Choroid plexus epithelial cell (primary cell): ENCODE results near the gene OR2B2.
A peak's percentile ranks its signal among the peaks of the same experiment; 100 is the strongest.

ENCODE experiments used
- DNase-seq: peaks from one replicate; pipeline ENCODE4 v3.0.0-alpha.2; 2010; ENCODE audit warnings: low read depth
- H3K4me3 ChIP-seq: 2 replicates; pipeline ENCODE4 v1.5.1; 2011; ENCODE audit warnings: low read depth, mild to moderate bottlenecking, control low read depth, low read length, moderate library complexity
- TF ChIP-seq, protein P1 (sequence below): conservative IDR thresholded peaks from 2 replicates; pipeline ENCODE4 v1.5.1; 2011; ENCODE audit warnings: low read depth, mild to moderate bottlenecking, control low read depth, inconsistent platforms, low read length, moderate library complexity

The OR2B2 gene

DNA sequence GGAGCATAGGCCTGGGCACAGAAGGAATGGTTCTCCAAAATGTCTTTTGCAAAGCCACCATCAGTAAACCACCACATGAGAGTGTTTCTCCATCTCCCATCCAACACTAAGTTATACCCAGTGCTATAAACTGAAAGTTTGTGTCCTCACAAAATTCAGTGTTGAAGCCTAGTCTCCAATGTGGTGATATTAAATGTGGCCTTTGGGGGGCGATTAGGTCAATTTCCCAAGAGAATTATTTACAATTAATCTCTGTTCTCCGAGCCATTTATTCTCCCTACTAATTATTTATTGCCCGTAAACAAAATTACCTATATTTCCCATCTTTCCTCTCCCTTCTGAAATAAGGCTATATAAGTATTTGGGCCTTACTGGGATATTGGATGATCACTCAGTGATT is 26.1 kb downstream of the OR2B2 start:
- no peak for DNase-seq
- TF ChIP-seq, protein P1, sequence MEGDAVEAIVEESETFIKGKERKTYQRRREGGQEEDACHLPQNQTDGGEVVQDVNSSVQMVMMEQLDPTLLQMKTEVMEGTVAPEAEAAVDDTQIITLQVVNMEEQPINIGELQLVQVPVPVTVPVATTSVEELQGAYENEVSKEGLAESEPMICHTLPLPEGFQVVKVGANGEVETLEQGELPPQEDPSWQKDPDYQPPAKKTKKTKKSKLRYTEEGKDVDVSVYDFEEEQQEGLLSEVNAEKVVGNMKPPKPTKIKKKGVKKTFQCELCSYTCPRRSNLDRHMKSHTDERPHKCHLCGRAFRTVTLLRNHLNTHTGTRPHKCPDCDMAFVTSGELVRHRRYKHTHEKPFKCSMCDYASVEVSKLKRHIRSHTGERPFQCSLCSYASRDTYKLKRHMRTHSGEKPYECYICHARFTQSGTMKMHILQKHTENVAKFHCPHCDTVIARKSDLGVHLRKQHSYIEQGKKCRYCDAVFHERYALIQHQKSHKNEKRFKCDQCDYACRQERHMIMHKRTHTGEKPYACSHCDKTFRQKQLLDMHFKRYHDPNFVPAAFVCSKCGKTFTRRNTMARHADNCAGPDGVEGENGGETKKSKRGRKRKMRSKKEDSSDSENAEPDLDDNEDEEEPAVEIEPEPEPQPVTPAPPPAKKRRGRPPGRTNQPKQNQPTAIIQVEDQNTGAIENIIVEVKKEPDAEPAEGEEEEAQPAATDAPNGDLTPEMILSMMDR: no peak

DNA sequence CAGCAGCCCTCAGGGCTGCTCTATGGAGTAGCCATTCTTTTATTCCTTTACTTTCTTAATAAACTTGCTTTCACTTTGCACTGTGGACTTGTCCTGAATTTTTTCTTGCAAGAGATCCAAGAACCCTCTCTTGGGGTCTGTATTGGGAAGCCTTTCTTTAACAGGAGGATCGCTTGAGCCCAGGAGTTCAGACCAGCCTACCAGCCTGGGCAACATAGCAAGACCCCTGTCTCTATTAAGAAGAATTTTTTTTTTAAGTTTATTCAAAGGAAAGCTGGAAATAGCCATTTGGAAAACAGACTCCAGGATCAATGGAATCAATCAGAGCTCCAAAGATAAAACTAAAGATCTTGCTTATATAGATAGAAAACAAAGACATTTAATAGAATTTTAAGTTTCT is 29.1 kb downstream of the OR2B2 start:
- DNase-seq: no peak
- no peak overlapping the region for H3K4me3 ChIP-seq
- TF ChIP-seq, protein P1: no peak

More for the DNA sequence above, 26.1 kb downstream of the OR2B2 start:
- no peak overlapping the region for H3K4me3 ChIP-seq

DNA sequence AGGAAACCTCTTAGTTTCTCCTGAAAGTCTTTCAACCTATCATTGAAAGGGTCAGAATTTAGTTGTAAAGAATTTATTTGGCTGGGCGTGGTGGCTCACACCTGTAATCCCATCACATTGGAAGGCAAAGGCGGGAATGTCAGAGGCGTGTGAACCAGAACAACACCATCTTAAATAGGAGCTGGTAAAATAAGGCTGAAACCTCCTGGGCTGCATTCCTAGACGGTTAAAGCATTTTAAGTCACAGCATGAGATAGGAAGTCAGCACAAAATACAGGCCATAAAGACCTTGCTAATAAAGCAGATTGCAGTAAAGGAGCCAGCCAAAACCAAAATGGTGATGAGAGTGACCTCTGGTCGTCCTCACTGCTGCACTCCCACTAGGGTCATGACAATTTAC is 29.6 kb downstream of the OR2B2 start:
- DNase-seq: peak; percentile 74
- no peak overlapping the region for H3K4me3 ChIP-seq
- TF ChIP-seq, protein P1: no peak

DNA sequence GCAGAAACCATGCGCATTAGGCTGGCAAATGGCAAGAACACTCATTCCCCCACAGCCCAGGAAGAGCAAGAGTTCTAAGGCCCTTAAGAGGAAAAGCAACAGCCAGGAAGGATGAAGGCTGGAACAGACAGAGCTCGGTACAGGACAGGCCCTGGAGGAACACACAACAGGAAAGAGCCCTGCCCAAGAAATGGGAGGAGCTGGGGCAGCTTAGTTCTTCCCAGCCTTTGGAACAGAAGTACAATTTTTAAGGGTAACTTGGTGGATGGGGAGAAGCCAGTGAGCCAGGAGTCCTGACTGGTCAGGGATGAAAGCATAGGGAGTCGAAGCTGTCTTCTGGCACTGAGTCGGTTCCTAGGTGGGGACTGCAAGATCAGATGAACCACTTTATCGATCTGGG is 32.4 kb downstream of the OR2B2 start:
- no peak overlapping the region for H3K4me3 ChIP-seq
- TF ChIP-seq, protein P1: no peak
- DNase-seq: no peak

DNA sequence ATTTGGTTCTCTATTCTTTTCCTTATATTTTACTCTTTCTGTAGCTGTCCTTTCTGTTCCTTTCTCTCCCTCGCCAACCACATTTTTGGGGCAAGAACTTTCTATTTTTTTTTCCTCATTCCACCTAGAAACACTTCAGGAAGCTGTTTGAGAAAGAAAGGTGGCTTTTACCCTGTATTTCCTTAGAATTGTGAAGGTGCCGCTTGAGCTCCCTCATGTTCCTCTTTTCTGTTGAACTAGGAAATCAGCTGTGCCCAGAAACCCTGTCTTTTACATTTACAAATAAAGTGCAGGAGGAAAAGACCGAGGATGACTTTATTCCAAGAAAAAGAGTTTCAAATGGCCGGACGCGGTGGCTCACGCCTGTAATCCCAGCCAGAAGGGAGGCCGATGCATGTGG is 38.2 kb downstream of the OR2B2 start:
- TF ChIP-seq, protein P1: no peak
- H3K4me3 ChIP-seq: peak overlapping the region; percentile 80
- DNase-seq: no peak

DNA sequence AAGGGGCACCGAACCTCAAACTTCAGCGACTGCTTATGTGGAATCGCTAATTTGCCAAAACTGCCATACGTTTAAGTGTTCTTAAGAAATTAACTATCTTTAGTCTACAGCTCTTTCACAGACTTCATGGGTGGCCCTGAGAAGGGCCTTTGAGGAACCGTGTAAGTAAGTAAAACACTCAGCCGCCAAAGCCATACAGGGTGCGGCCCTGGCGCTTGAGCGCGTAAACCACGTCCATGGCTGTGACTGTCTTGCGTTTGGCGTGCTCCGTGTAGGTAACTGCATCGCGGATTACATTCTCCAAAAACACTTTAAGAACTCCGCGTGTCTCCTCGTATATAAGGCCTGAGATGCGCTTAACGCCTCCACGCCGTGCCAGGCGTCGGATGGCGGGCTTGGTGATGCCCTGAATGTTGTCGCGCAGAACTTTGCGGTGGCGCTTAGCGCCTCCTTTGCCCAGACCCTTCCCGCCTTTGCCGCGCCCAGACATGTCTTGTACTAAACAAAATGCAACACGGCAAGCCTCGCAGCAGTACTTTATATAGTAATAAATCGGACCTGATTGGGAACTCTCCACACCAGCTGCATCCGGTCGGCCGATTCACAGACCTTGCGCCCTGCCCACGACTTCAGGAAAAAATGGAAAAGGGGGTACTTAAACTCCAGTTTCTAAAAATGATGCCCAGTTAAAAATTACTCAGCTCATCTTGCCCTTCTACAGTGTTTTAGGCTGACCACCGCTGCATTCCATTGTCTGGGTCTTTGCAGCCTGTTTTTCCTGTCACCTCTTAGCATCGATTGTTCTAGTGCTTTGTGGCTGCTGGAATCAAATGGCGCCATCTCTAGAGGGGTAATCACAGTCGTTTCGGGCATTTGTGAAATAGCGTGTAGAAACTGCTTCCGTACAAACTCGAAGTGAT is 38.9 kb downstream of the OR2B2 start:
- H3K4me3 ChIP-seq: peak overlapping the region; percentile 80
- peak; percentile 82 for DNase-seq
- TF ChIP-seq, protein P1: peak; percentile 11

DNA sequence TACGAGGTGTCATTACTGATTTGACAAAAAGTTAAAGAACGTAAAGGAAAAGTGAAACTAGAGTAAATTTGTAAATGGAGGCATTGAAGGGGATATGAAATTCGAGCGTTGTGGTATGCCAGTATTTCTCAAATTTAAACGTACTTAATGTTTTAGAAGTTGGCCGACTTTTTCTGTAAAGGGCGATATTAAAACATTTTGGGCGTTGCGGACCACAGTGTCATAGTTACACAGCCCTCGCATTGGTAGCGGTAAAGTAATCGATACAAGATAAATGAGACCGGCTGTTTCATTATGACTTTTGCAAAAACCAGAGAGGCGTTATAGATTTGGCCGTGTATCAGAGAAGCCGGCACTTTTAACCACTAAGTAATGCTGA is 39.6 kb downstream of the OR2B2 start:
- TF ChIP-seq, protein P1: no peak
- DNase-seq: no peak
- peak overlapping the region; percentile 80 for H3K4me3 ChIP-seq
